Subcutaneous adipose tissue (tissue), 4 donors: ENCODE measurements around the gene CHRNA4. TPM values are rescaled to one million over a fixed set of nuclear protein-coding genes. Genes with fewer than 3 reads are reported as not detected.

Experiments
- total RNA-seq, 4 donors: library from RNA; depleted of rRNA; stranded (reverse); fragments of >200 nt; gene quantifications; one replicate each; pipeline ENCODE4 v1.1.0, GENCODE V29; 2016
- TF ChIP-seq, protein P1 (sequence below): fragments of 450-650 bp; IDR thresholded peaks from one replicate; pipeline ENCODE4 v1.5.1; 2016; ENCODE audit warnings: low read depth, mild to moderate bottlenecking, control low read depth, antibody characterized with exemption, moderate library complexity

CHRNA4 gene
- total RNA-seq, 4 donors from 2014 or later, result not detected

DNA sequence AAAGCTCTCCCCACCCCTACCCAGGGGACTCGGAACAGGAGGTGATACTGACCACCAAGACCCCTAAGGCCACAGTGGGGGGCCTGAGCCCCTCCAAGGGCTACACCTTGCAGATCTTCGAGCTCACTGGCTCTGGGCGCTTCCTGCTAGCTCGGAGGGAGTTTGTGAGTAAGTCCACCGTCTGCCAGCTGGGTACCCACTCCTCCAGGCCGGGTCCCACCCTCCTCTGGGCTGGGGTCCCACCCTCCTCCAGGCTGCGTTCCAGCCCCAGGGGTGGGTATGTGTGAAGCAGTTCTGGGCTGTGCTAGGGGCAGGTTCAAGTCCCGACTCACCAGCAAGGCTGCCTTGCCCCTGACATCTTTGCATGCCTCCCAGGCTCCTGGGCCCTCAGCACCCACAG is 55.8 kb downstream of the CHRNA4 start:
- TF ChIP-seq, protein P1, sequence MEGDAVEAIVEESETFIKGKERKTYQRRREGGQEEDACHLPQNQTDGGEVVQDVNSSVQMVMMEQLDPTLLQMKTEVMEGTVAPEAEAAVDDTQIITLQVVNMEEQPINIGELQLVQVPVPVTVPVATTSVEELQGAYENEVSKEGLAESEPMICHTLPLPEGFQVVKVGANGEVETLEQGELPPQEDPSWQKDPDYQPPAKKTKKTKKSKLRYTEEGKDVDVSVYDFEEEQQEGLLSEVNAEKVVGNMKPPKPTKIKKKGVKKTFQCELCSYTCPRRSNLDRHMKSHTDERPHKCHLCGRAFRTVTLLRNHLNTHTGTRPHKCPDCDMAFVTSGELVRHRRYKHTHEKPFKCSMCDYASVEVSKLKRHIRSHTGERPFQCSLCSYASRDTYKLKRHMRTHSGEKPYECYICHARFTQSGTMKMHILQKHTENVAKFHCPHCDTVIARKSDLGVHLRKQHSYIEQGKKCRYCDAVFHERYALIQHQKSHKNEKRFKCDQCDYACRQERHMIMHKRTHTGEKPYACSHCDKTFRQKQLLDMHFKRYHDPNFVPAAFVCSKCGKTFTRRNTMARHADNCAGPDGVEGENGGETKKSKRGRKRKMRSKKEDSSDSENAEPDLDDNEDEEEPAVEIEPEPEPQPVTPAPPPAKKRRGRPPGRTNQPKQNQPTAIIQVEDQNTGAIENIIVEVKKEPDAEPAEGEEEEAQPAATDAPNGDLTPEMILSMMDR, result no peak

DNA sequence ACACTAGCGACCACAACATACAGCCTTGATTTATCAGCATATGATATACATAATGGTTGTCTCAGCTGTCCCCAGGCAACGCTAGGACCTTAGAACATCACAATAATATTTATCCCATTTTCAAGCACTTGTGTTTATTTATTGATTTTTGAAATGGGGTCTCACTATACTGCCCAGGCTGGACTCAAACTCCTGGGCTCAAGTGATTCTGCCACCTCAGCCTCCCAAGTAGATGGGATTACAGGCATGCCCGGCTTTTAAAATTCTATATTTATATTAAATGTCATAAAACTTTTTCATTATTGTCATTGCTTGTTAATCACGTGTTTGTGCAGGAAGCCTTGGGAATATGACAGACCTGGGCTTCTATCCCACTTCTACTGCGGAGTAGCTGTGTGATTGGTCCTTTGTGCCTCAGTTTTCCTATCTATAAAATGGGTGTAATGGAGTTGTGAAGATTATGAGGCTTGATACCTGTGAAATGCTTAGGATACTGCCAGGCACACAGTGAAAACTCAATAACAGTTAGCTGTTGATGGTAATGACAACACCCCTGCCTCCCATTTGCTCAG is 58.0 kb downstream of the CHRNA4 start:
- TF ChIP-seq, protein P1, result no peak

GRCh38 chr20:63301671-63302070 is 59.5 kb downstream of the CHRNA4 start:
- TF ChIP-seq, protein P1, result no peak

DNA sequence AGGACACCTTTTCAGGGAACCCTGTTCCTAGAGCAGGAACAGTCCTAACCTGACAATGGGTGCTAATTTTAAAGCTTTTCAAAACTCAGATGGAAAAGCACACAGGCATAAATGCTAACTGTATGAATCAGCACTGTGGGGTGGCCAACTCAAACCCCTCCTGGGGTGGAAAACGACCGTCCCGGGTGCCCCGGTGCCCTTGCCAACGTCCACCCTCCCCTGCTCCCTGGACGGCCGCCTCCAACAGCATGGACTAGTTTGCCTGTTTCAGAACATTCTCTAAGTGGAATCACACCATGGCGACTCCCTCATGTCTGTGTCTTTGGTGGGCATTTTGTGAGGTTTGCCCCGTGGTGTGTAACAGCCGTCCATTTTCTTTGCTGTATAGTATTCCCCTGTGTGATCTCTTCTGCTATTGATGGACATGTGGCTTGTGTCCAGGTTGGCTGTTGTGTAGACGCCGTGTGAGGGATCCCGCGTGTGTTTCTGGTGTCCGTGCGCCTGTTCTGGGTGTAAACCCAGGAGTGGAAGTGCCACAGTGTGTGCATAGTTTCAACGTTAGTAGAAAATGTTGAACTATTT is 62.3 kb downstream of the CHRNA4 start:
- TF ChIP-seq, protein P1, result no peak

GRCh38 chr20:63297796-63298572 is 63.2 kb downstream of the CHRNA4 start:
- TF ChIP-seq, protein P1, result no peak

DNA sequence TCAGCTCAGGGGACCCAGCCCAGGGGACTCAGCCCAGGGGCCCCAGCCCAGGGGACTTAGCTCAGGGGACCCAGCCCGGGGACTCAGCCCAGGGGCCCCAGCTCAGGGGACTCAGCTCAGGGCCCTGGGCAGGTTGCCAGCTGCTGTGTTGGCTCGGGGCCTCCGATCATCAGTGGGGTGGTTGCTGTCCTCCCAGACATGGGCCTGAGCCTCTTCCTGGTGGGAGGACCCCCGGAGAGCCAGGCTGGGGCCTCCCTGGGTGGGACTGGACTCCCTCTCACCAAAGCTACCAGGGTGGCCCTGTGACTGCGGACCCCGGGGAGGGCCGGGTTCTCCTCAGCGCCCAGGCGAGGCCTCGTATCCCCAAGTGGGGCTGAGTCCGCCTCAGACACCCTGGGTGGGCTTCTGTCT is 63.8 kb downstream of the CHRNA4 start:
- TF ChIP-seq, protein P1, result no peak

DNA sequence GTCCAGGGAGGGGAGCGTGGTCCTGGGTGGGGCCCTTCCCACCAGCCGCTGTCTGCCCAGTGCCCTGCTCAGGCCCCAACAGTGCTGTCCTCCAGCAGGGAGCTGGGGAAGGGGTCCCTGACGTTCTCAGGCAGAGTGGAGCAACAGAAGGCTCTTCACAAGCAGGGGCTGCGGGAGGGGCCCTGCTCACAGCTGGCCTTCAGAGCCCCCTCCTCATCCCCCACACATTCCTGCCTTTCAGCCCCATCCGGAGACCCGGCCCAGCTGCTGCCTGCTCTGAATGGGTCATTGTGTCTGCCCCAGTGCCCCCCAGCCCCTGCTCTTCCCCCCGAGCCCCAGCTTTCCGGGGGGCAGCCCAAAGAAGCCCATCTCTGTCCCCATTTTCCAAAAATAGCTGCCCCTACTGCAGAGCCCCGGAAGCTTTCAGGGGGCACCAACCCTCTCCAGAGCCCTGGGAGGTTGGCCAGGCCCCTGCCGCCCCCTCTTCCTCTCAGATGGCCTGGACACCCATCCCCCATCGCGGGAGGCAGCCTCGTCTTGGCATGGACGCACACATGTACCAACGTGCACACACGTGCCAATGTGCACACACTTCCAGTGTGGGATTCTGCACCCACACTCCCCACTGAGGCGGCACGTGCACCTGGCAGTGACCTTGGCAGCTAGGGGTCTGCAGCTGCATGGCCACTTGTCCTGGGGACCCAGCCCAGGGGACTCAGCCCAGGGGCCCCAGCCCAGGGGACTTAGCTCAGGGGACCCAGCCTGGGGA is 64.4 kb downstream of the CHRNA4 start:
- TF ChIP-seq, protein P1, result no peak
